Panc1 (cell line): ENCODE results near the gene DHRS12. TPM values are rescaled to one million over a fixed set of nuclear protein-coding genes. Genes with fewer than 3 reads are reported as not detected.

ENCODE experiments used
- ATAC-seq: fragments of 200-7000 bp; cut with Tn5 transposase; 2 replicates; pipeline ENCODE4 v1.9.1; 2020; ENCODE audit warnings: mild to moderate bottlenecking, moderate library complexity
- BruUV-seq: library from RNA; stranded (reverse); fragments of 400-500 nt; replicated peaks from 2 replicates; lab custom pipeline; 2021; lab: Mats Ljungman, UMichigan
- CTCF ChIA-PET: fragments of 300-600 bp; sonication (Branson Sonifier 250); formaldehyde crosslinking; loops from one replicate; lab custom pipeline; 2022; ENCODE audit warnings: antibody characterized with exemption; lab: Charles Lee
- POLR2A ChIA-PET: fragments of 300-600 bp; sonication (Branson Sonifier 250); formaldehyde crosslinking; loops from one replicate; lab custom pipeline; 2022; ENCODE audit warnings: antibody characterized with exemption; lab: Charles Lee
- DNase-seq: peaks from one replicate; pipeline ENCODE4 v3.0.0-alpha.2; 2010; ENCODE audit warnings: low read depth, low spot score
- H3K27ac ChIP-seq: 2 replicates; pipeline ENCODE4 v1.5.1; 2011; ENCODE audit warnings: mild to moderate bottlenecking, low read length, inconsistent platforms
- H3K27me3 ChIP-seq: fragments of 200-500 bp; sonication (Bioruptor generic); 2 replicates; pipeline ENCODE4 v1.6.0; 2014; ENCODE audit warnings: low read length, inconsistent platforms; ENCODE audit not compliant: control insufficient read depth, insufficient read depth
- H3K36me3 ChIP-seq: fragments of 200-500 bp; sonication (Bioruptor generic); 2 replicates; pipeline ENCODE4 v1.5.1; 2014; ENCODE audit warnings: inconsistent platforms, mild to moderate bottlenecking, low read length, moderate library complexity; ENCODE audit not compliant: control insufficient read depth, insufficient read depth
- H3K4me1 ChIP-seq: 2 replicates; pipeline ENCODE4 v1.5.1; 2011; ENCODE audit warnings: inconsistent platforms, mild to moderate bottlenecking, low read length, moderate library complexity; ENCODE audit not compliant: control insufficient read depth, insufficient read depth
- H3K4me3 ChIP-seq, 2 experiments: 2 replicates each; pipeline ENCODE4 v1.5.1; 2011 to 2012; ENCODE audit warnings: low read depth in 2 of 2, low read length in 2 of 2, mild to moderate bottlenecking in 2 of 2, inconsistent platforms in 1 of 2, moderate library complexity in 1 of 2
- H3K9me3 ChIP-seq: fragments of 200-500 bp; sonication (Bioruptor generic); 2 replicates; pipeline ENCODE4 v1.5.1; 2014; ENCODE audit warnings: low read depth, mild to moderate bottlenecking, inconsistent platforms, low read length, moderate library complexity; ENCODE audit not compliant: control insufficient read depth, insufficient read depth
- POLR2AphosphoS5 ChIP-seq: IDR thresholded peaks from 2 replicates; pipeline ENCODE4 v1.6.1; 2012; ENCODE audit warnings: mild to moderate bottlenecking, low read depth, low read length, moderate library complexity
- SIN3A ChIP-seq: IDR thresholded peaks from 2 replicates; pipeline ENCODE4 v1.6.1; 2012; ENCODE audit warnings: low read depth, mild to moderate bottlenecking, low read length, moderate library complexity, borderline replicate concordance; ENCODE audit not compliant: insufficient read depth
- TCF7L2 ChIP-seq: IDR thresholded peaks from 2 replicates; pipeline ENCODE4 v1.6.1; 2011; ENCODE audit warnings: mild to moderate bottlenecking, low read depth, low read length, inconsistent platforms
- in situ Hi-C: cut with HindIII; loops from 2 replicates; pipeline ENCODE4 v1.10.0; 2016; ENCODE audit warnings: low sequenced_read_pairs, low pct_unique_long_range_greater_than_20kb
- intact Hi-C: fragments of 100-400 bp; cut with micrococcal nuclease; formaldehyde crosslinking; loops from one replicate; pipeline ENCODE4 v1.10.0; 2022; ENCODE audit not compliant: unreplicated experiment
- total RNA-seq: library from RNA; stranded (reverse); gene quantifications from one replicate; pipeline ENCODE4 v1.2.1, GENCODE V29; 2021; ENCODE audit not compliant: unreplicated experiment
- TF ChIP-seq, protein P1 (sequence below), 2 experiments: IDR thresholded peaks; 2 replicates each; pipeline ENCODE4 v1.6.1; 2011 to 2012; ENCODE audit warnings: low read depth in 2 of 2, control low read depth in 1 of 2, low read length in 1 of 2, mild to moderate bottlenecking in 1 of 2, moderate library complexity in 1 of 2; ENCODE audit not compliant: insufficient read depth in 1 of 2
- TF ChIP-seq, protein P2 (sequence below): fragments of 450-650 bp; IDR thresholded peaks from 2 replicates; pipeline ENCODE4 v1.5.1; 2017; ENCODE audit warnings: mild to moderate bottlenecking

Gene DHRS12
- total RNA-seq, 1 experiment from 2014 or later, result 10.7 TPM

DNA sequence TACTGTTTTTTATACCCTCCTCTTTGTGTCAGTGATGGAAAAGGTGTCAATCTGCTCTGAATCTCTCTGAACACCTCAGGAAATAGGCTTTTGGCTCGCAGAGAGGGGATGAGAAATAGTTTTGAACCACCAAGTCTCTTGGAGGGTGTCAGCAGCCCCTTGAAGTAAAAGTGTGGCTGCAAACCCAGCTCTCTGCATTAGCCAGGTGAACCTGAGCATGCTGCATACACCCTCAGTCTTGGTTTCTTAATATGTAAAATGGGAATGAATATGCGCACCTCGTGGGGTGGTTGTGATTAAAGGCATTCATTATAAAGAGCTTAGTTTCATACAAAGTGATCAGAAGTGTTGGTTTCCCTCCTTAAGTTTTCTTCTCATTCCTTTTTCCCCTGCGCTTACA lies 1.4 kb upstream of the DHRS12 start:
- no peaks in the 10 kb centered on the region for H3K27me3 ChIP-seq
- H3K27ac ChIP-seq, result no peak overlapping the region
- in situ Hi-C loops (no loop called here), intact Hi-C loops (no loop called here)
- POLR2A ChIA-PET, result no interaction called here
- TF ChIP-seq, protein P1, sequence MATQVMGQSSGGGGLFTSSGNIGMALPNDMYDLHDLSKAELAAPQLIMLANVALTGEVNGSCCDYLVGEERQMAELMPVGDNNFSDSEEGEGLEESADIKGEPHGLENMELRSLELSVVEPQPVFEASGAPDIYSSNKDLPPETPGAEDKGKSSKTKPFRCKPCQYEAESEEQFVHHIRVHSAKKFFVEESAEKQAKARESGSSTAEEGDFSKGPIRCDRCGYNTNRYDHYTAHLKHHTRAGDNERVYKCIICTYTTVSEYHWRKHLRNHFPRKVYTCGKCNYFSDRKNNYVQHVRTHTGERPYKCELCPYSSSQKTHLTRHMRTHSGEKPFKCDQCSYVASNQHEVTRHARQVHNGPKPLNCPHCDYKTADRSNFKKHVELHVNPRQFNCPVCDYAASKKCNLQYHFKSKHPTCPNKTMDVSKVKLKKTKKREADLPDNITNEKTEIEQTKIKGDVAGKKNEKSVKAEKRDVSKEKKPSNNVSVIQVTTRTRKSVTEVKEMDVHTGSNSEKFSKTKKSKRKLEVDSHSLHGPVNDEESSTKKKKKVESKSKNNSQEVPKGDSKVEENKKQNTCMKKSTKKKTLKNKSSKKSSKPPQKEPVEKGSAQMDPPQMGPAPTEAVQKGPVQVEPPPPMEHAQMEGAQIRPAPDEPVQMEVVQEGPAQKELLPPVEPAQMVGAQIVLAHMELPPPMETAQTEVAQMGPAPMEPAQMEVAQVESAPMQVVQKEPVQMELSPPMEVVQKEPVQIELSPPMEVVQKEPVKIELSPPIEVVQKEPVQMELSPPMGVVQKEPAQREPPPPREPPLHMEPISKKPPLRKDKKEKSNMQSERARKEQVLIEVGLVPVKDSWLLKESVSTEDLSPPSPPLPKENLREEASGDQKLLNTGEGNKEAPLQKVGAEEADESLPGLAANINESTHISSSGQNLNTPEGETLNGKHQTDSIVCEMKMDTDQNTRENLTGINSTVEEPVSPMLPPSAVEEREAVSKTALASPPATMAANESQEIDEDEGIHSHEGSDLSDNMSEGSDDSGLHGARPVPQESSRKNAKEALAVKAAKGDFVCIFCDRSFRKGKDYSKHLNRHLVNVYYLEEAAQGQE (IDR thresholded peaks at IDR 0.05; ENCODE audit: insufficient read depth in 1 of 2, low read depth in 2 of 2, low read length in 1 of 2), result no peak
- TF ChIP-seq SIN3A (no peak), POLR2AphosphoS5 (no peak), TCF7L2 (no peak)
- TF ChIP-seq, protein P2, sequence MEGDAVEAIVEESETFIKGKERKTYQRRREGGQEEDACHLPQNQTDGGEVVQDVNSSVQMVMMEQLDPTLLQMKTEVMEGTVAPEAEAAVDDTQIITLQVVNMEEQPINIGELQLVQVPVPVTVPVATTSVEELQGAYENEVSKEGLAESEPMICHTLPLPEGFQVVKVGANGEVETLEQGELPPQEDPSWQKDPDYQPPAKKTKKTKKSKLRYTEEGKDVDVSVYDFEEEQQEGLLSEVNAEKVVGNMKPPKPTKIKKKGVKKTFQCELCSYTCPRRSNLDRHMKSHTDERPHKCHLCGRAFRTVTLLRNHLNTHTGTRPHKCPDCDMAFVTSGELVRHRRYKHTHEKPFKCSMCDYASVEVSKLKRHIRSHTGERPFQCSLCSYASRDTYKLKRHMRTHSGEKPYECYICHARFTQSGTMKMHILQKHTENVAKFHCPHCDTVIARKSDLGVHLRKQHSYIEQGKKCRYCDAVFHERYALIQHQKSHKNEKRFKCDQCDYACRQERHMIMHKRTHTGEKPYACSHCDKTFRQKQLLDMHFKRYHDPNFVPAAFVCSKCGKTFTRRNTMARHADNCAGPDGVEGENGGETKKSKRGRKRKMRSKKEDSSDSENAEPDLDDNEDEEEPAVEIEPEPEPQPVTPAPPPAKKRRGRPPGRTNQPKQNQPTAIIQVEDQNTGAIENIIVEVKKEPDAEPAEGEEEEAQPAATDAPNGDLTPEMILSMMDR, result no peak
- DNase-seq, result no peak
- no peaks in the 10 kb centered on the region; the same call in 1 of the 2 replicates for H3K36me3 ChIP-seq
- H3K9me3 ChIP-seq, result no peaks in the 10 kb centered on the region
- H3K4me1 ChIP-seq, result peaks cover 16% of the 10 kb centered on the region
- peak overlapping the region in 1 of 2 experiments; percentile 71; a peak in 1 of 4 replicates for H3K4me3 ChIP-seq
- CTCF ChIA-PET, result interaction anchor here (0.5 kb wide), 1 partner anchor 213 kb away, joined by 4 read pairs; no protein-coding TSS in a partner anchor
- BruUV-seq, result no TSS peak
- no peak for ATAC-seq

GRCh38 chr13:51804295-51805172 lies 571 bp upstream of the DHRS12 start:
- H3K4me3 ChIP-seq, result peak overlapping the region; percentile 58 to 71
- no peaks in the 10 kb centered on the region; the same call in 1 of the 2 replicates for H3K36me3 ChIP-seq
- CTCF ChIA-PET, result no interaction called here
- H3K4me1 ChIP-seq, result peaks cover 16% of the 10 kb centered on the region
- in situ Hi-C loops (no loop called here), intact Hi-C loops (no loop called here)
- peak overlapping the region; percentile 86 for H3K27ac ChIP-seq
- TF ChIP-seq SIN3A, result no peak
- TF ChIP-seq, protein P1 (IDR thresholded peaks at IDR 0.05; ENCODE audit: insufficient read depth in 1 of 2, low read depth in 2 of 2, low read length in 1 of 2), result no peak
- TF ChIP-seq TCF7L2, result no peak
- TF ChIP-seq, protein P2, result no peak
- TF ChIP-seq POLR2AphosphoS5, result no peak
- H3K9me3 ChIP-seq, result no peaks in the 10 kb centered on the region
- POLR2A ChIA-PET, result no interaction called here
- H3K27me3 ChIP-seq, result no peaks in the 10 kb centered on the region
- TSS peak; percentile 87 for BruUV-seq
- DNase-seq, result no peak
- ATAC-seq, result no peak
